H1 (cell line): ENCODE data around the gene SPEM3. TPM values are rescaled to one million over a fixed set of nuclear protein-coding genes. Genes with fewer than 3 reads are reported as not detected.
A peak's percentile ranks its signal among the peaks of the same experiment; 100 is the strongest.

Experiments used
- CTCF ChIA-PET: fragments of 300-600 bp; sonication (Branson Sonifier 250); formaldehyde crosslinking; loops from one replicate; lab custom pipeline; 2021; ENCODE audit not compliant: partially characterized antibody; lab: Charles Lee
- POLR2A ChIA-PET: fragments of 300-600 bp; sonication (Branson Sonifier 250); formaldehyde crosslinking; loops from one replicate; lab custom pipeline; 2021; ENCODE audit warnings: inconsistent platforms; ENCODE audit not compliant: partially characterized antibody; lab: Charles Lee
- DNase-seq, 2 experiments: peaks; one replicate each; pipeline versions ENCODE4 v3.0.0 to v3.0.0-alpha.2; 2010 to 2022; ENCODE audit warnings: low spot score in 2 of 2, low read depth in 1 of 2, mixed read lengths in 1 of 2
- FAIRE-seq: peaks from 2 replicates; lab custom pipeline; 2011; peaks lifted over from hg19 to GRCh38; lab: Jason Lieb, UNC
- H2AFZ ChIP-seq: 2 replicates; pipeline ENCODE4 v1.8.1; 2012; ENCODE audit warnings: low read length, inconsistent platforms
- H2AK5ac ChIP-seq: 2 replicates; pipeline ENCODE4 v1.6.1; 2013; ENCODE audit warnings: low read depth, low read length
- H2BK120ac ChIP-seq: replicated peaks from 2 replicates; pipeline ENCODE3; 2013; ENCODE audit warnings: low read depth, low read length, inconsistent platforms
- H2BK12ac ChIP-seq: 2 replicates; pipeline ENCODE4 v1.6.1; 2013; ENCODE audit warnings: low read depth, low read length
- H2BK15ac ChIP-seq: 2 replicates; pipeline ENCODE4 v1.6.1; 2013; ENCODE audit warnings: low read length
- H2BK20ac ChIP-seq: 2 replicates; pipeline ENCODE4 v1.6.1; 2013; ENCODE audit warnings: low read length
- H2BK5ac ChIP-seq: 2 replicates; pipeline ENCODE4 v1.6.1; 2013; ENCODE audit warnings: low read depth, low read length
- H3K14ac ChIP-seq: 2 replicates; pipeline ENCODE4 v1.6.1; 2013; ENCODE audit warnings: inconsistent platforms; ENCODE audit not compliant: insufficient read length
- H3K18ac ChIP-seq: 2 replicates; pipeline ENCODE4 v1.6.1; 2013; ENCODE audit warnings: low read length; ENCODE audit errors: extremely low read depth
- H3K23ac ChIP-seq: 2 replicates; pipeline ENCODE4 v1.6.1; 2013; ENCODE audit warnings: inconsistent platforms; ENCODE audit not compliant: insufficient read length
- H3K23me2 ChIP-seq: 2 replicates; pipeline ENCODE4 v1.6.1; 2013; ENCODE audit warnings: low read depth, low read length
- H3K27ac ChIP-seq: 2 replicates; pipeline ENCODE4 v1.6.1; 2011; ENCODE audit warnings: low read depth, low read length, inconsistent platforms
- H3K27me3 ChIP-seq, 4 experiments: replicated peaks in 1 of 4; 1 replicate in 1 of 4; 2 replicates in 3 of 4; pipeline versions ENCODE4 v1.6.1 to v1.8.1; 2011 to 2013; ENCODE audit warnings: low read length in 3 of 4, mild to moderate bottlenecking in 3 of 4, inconsistent platforms in 2 of 4, mixed read lengths in 2 of 4, moderate library complexity in 1 of 4; ENCODE audit not compliant: control insufficient read depth in 3 of 4, insufficient read depth in 3 of 4; ENCODE audit errors: extremely low read depth in 1 of 4
- H3K36me3 ChIP-seq, 4 experiments: 2 replicates each; pipeline versions ENCODE4 v1.6.1 to v1.8.1; 2011 to 2013; ENCODE audit warnings: mild to moderate bottlenecking in 4 of 4, low read length in 3 of 4, moderate library complexity in 2 of 4, control low read depth in 1 of 4, inconsistent platforms in 1 of 4; ENCODE audit not compliant: insufficient read depth in 4 of 4, control insufficient read depth in 2 of 4
- H3K4ac ChIP-seq: replicated peaks from 2 replicates; pipeline ENCODE3; 2013; ENCODE audit warnings: low read length, low read depth, mixed read lengths, inconsistent platforms; ENCODE audit not compliant: insufficient read length
- H3K4me1 ChIP-seq, 4 experiments: replicated peaks in 1 of 4; 1 replicate in 1 of 4; 2 replicates in 3 of 4; pipeline versions ENCODE4 v1.6.1 to v1.8.1; 2011 to 2013; ENCODE audit warnings: low read length in 3 of 4, inconsistent platforms in 2 of 4, mixed read lengths in 1 of 4; ENCODE audit not compliant: insufficient read depth in 4 of 4, control insufficient read depth in 3 of 4
- H3K4me2 ChIP-seq, 2 experiments: 2 replicates each; pipeline versions ENCODE4 v1.6.1 to v1.8.1; 2011 to 2013; ENCODE audit warnings: low read depth in 2 of 2, low read length in 2 of 2, control low read depth in 1 of 2, inconsistent platforms in 1 of 2, mild to moderate bottlenecking in 1 of 2; ENCODE audit not compliant: insufficient read depth in 1 of 2
- H3K4me3 ChIP-seq, 4 experiments: fragments of 200-600, 300-600 bp in 1 of 4; sonication (generic), shearing (Covaris generic), sonication (Bioruptor Twin) in 1 of 4; 2 replicates each; pipeline versions ENCODE4 v1.5.1 to v1.8.1; 2011 to 2016; ENCODE audit warnings: low read length in 4 of 4, low read depth in 3 of 4, control low read depth in 2 of 4, inconsistent platforms in 2 of 4, mild to moderate bottlenecking in 2 of 4, mixed read lengths in 1 of 4, moderate library complexity in 1 of 4; ENCODE audit not compliant: insufficient read depth in 2 of 4; ENCODE audit errors: extremely low read depth in 1 of 4
- H3K56ac ChIP-seq: replicated peaks from 2 replicates; pipeline ENCODE3; 2013; ENCODE audit warnings: low read depth, mild to moderate bottlenecking, mixed read lengths, low read length, inconsistent platforms; ENCODE audit not compliant: insufficient read length
- H3K79me1 ChIP-seq: 2 replicates; pipeline ENCODE4 v1.6.1; 2013; ENCODE audit warnings: low read depth, low read length, control low read depth
- H3K79me2 ChIP-seq, 2 experiments: 2 replicates each; pipeline versions ENCODE4 v1.6.1 to v1.8.1; 2012 to 2013; ENCODE audit warnings: low read length in 2 of 2, mild to moderate bottlenecking in 2 of 2, inconsistent platforms in 1 of 2; ENCODE audit not compliant: insufficient read depth in 2 of 2, control insufficient read depth in 1 of 2
- H3K9ac ChIP-seq, 4 experiments: replicated peaks in 1 of 4; 1 replicate in 1 of 4; 2 replicates in 3 of 4; pipeline versions ENCODE4 v1.6.1 to v1.8.1; 2011 to 2013; ENCODE audit warnings: low read depth in 3 of 4, low read length in 3 of 4, control low read depth in 2 of 4, mild to moderate bottlenecking in 2 of 4, moderate library complexity in 2 of 4, inconsistent platforms in 1 of 4; ENCODE audit errors: extremely low read depth in 1 of 4
- H3K9me3 ChIP-seq, 2 experiments: 2 replicates each; pipeline versions ENCODE4 v1.6.1 to v1.8.1; 2012 to 2013; ENCODE audit warnings: mild to moderate bottlenecking in 2 of 2, moderate library complexity in 2 of 2, control low read depth in 1 of 2, inconsistent platforms in 1 of 2, low read depth in 1 of 2, low read length in 1 of 2, mixed read lengths in 1 of 2; ENCODE audit not compliant: insufficient read depth in 2 of 2
- H4K20me1 ChIP-seq, 2 experiments: replicated peaks in 1 of 2; 2 replicates each; pipeline versions ENCODE3 to v1.8.1; 2011 to 2013; ENCODE audit warnings: inconsistent platforms in 2 of 2, low read length in 2 of 2, mild to moderate bottlenecking in 1 of 2; ENCODE audit not compliant: insufficient read depth in 2 of 2, control insufficient read depth in 1 of 2
- H4K5ac ChIP-seq: 2 replicates; pipeline ENCODE4 v1.6.1; 2013; ENCODE audit warnings: low read length, low read depth, mixed read lengths, inconsistent platforms; ENCODE audit not compliant: insufficient read length
- H4K8ac ChIP-seq: 2 replicates; pipeline ENCODE4 v1.8.0; 2013; ENCODE audit warnings: mild to moderate bottlenecking, moderate library complexity, low read length, inconsistent platforms; ENCODE audit not compliant: insufficient read depth; ENCODE audit errors: extremely low read depth
- H4K91ac ChIP-seq: replicated peaks from 2 replicates; pipeline ENCODE3; 2013; ENCODE audit warnings: low read length, mixed read lengths, inconsistent platforms; ENCODE audit not compliant: insufficient read length
- ATF3 ChIP-seq: IDR thresholded peaks from 2 replicates; pipeline ENCODE4 v1.6.1; 2011; ENCODE audit warnings: low read depth, mild to moderate bottlenecking, low read length; ENCODE audit not compliant: insufficient read depth
- CTBP2 ChIP-seq: IDR thresholded peaks from 2 replicates; pipeline ENCODE4 v1.7.0; 2011; ENCODE audit warnings: borderline replicate concordance, mild to moderate bottlenecking, moderate library complexity, mixed read lengths, low read length; ENCODE audit not compliant: insufficient read depth, insufficient read length
- EP300 ChIP-seq, 2 experiments: IDR thresholded peaks; 1 replicate in 1 of 2; 2 replicates in 1 of 2; pipeline ENCODE4 v1.6.1; 2011 to 2012; ENCODE audit warnings: low read depth in 2 of 2, low read length in 2 of 2, mild to moderate bottlenecking in 2 of 2, borderline replicate concordance in 1 of 2, inconsistent platforms in 1 of 2, moderate library complexity in 1 of 2
- HDAC2 ChIP-seq, 2 experiments: fragments of 300-600 bp in 1 of 2; sonication (generic) in 1 of 2; IDR thresholded peaks; 2 replicates each; pipeline ENCODE4 v1.6.1; 2011 to 2012; ENCODE audit warnings: low read depth in 2 of 2, low read length in 2 of 2, mild to moderate bottlenecking in 2 of 2, moderate library complexity in 2 of 2, borderline replicate concordance in 1 of 2, inconsistent platforms in 1 of 2
- JUND ChIP-seq: IDR thresholded peaks from 2 replicates; pipeline ENCODE4 v1.6.1; 2011; ENCODE audit warnings: mild to moderate bottlenecking, improper control_type of control experiment, low read length
- KDM4A ChIP-seq: IDR thresholded peaks from one replicate; pipeline ENCODE4 v1.7.1; 2012; ENCODE audit warnings: low read depth, mild to moderate bottlenecking, moderate library complexity, low read length, inconsistent platforms; ENCODE audit not compliant: severe bottlenecking
- POLR2AphosphoS5 ChIP-seq: IDR thresholded peaks from 2 replicates; pipeline ENCODE4 v1.6.1; 2011; ENCODE audit warnings: low read depth, low read length
- SIRT6 ChIP-seq: IDR thresholded peaks from one replicate; pipeline ENCODE4 v1.7.1; 2012; ENCODE audit warnings: low read length, inconsistent platforms
- SIX5 ChIP-seq: IDR thresholded peaks from 2 replicates; pipeline ENCODE4 v1.6.1; 2011; ENCODE audit warnings: mild to moderate bottlenecking, low read depth, low read length
- WGBS, 2 experiments: shearing (Covaris generic) in 1 of 2; methylation state at CpG; one replicate each; pipeline versions ENCODE4 v1.1.6 to v1.1.7; 2013 to 2015; ENCODE audit warnings: low lambda C conversion rate in 2 of 2, mixed read lengths in 2 of 2, inconsistent platforms in 1 of 2, low coverage in 1 of 2, missing lambda C conversion rate in 1 of 2; ENCODE audit not compliant: insufficient replicate concordance in 2 of 2, insufficient coverage in 1 of 2, insufficient read length in 1 of 2; ENCODE audit errors: extremely low coverage in 1 of 2, missing lambda C conversion rate in 1 of 2; 5-methylcytosine and 5-hydroxymethylcytosine counted together
- polyA plus RNA-seq, 7 experiments: library from polyadenylated mRNA; depleted of rRNA in 3 of 7; stranded (reverse) in 5 of 7; unstranded in 2 of 7; fragments of >200 nt in 5 of 7; fragments of 200-250 nt in 2 of 7; gene quantifications; 1 replicate in 5 of 7; 2 replicates in 1 of 7; 4 replicates in 1 of 7; pipeline versions ENCODE4 v1.2.1 to v1.2.3, GENCODE V29; 2011 to 2013; ENCODE audit warnings: missing spikeins in 2 of 7, mixed read lengths in 2 of 7
- total RNA-seq: library from RNA; stranded (reverse); fragmentation: NEBNext Ultra II Directional; extraction: Animal tissue kit (Norgen Biotek cat#: 25700); gene quantifications from 2 replicates; pipeline ENCODE4 v1.2.1, GENCODE V29; 2021

Gene SPEM3
- total and polyA plus RNA-seq, 2 of the 8 experiments (the other 6 are each of a cell fraction or from before 2014, with no cell fraction given): 0.02 TPM; not detected in 1

DNA sequence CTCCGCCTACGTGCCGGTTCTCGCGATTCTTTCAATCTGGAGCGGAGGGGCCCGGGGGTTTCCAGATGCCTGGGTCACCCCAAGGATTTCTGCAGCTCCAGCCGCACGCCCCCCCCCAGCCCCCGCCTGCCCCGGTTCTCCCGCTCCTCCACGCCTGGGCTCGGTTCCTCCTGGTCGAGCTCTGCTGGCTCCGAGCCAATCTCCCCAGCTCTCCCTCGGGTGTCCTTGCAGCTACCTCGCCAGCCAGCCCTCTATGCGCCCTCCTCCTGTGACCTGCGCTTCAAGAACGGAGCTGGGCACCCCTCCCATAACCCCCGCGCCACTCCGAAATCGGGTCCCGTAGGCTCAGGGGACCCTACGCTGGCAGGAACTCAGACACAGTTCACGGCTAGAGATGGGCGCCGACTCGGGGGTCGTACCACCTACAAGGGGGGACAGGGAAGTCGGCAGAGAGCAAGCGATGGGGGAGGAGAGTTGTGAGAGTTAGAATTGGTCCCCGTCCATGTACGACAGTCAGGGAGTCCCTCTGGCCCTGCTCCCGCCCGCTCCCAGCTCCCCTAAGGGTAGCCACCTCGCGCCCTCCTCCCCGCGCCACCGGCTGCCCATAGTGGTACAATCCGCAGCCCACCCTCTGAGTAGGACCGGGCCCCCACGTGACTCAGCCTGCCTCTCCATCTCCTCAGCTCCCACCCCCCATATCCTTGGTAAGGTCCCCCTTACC lies 11.6 kb downstream of the SPEM3 start:
- Histone ChIP-seq H3K4me2 (peak overlapping the region; percentile 91), H3K79me1 (no peaks in the 10 kb centered on the region), H2BK15ac (no peak overlapping the region), H3K4ac (peak overlapping the region; percentile 58), H3K36me3 (no peaks in the 10 kb centered on the region), H2AFZ (no peak overlapping the region; the same call in 1 of the 2 replicates), H3K9me3 (no peaks in the 10 kb centered on the region), H3K18ac (peak overlapping the region; percentile 100), H3K23ac (no peak overlapping the region), H4K8ac (peak overlapping the region; percentile 97; the same call in 1 of the 2 replicates), H3K56ac (peak overlapping the region; percentile 92), H4K91ac (peak overlapping the region; percentile 94), H2BK120ac (peak overlapping the region; percentile 57), H2BK12ac (peak overlapping the region; percentile 80; the same call in 1 of the 2 replicates), H3K4me1 (peaks cover 3 to 35% (median 17%) of the 10 kb centered on the region in 4 experiments), H3K4me3 (peak overlapping the region; percentile 50 to 83 (median 67)), H4K5ac (peak overlapping the region; percentile 95), H3K27me3 (peaks cover 2 to 19% (median 13%) of the 10 kb centered on the region in 4 experiments; a peak in 6 of 7 replicates), H4K20me1 (no peaks in the 10 kb centered on the region), H2BK5ac (peak overlapping the region; percentile 90), H3K23me2 (peaks cover 34% of the 10 kb centered on the region), H3K27ac (peak overlapping the region; percentile 98), H3K14ac (no peak overlapping the region), H2AK5ac (no peak overlapping the region), H3K79me2 (no peaks in the 10 kb centered on the region), H2BK20ac (no peak overlapping the region), H3K9ac (peak overlapping the region; percentile 73 to 95 (median 92))
- FAIRE-seq (no peak), DNase-seq (peak in 1 of 2 experiments; percentile 90)
- 2% methylated on average over 37 of the region's 46 CpGs; no CpG with 5 or more reads in 1 of the 2 experiments for WGBS, 2 experiments
- ChIA-PET POLR2A (interaction anchor here (0.6 to 15.5 kb wide), 24 partner anchors 8 to 247 kb away, joined by 3 to 339 read pairs (median 4); partner anchors contain the start of genes ACAP1, NLGN2, POLR2A and SLC35G6), CTCF (interaction anchor here (0.7 to 5.4 kb wide), 19 partner anchors 8 to 144 kb away, joined by 3 to 26 read pairs (median 3); partner anchors contain the start of genes NLGN2, SLC35G6, SPEM2 and TMEM256)
- TF ChIP-seq EP300 (IDR thresholded peaks at IDR 0.05; ENCODE audit: borderline replicate concordance in 1 of 2, low read depth in 2 of 2, low read length in 2 of 2) (peak in 1 of 2 experiments; percentile 97; a peak in 2 of 3 replicates), POLR2AphosphoS5 (no peak), HDAC2 (IDR thresholded peaks at IDR 0.05; ENCODE audit: borderline replicate concordance in 1 of 2, low read depth in 2 of 2, low read length in 2 of 2) (peak in 1 of 2 experiments; percentile 26; a peak in 1 of 4 replicates), KDM4A (no peak), ATF3 (peak; percentile 72; the same call in 1 of the 2 replicates), JUND (peak; percentile 94), SIRT6 (no peak), CTBP2 (no peak), SIX5 (peak; percentile 39; the same call in 1 of the 2 replicates)
